ENCODE results near the gene PPP1R14C.

GRCh38 chr6:150273457-150274309 is 130.8 kb downstream of the PPP1R14C start:
- TF ChIP-seq EZH2 (IDR thresholded peaks at IDR 0.05; ENCODE audit: insufficient read depth, poor library complexity, severe bottlenecking) = no peak
- no peak for TF ChIP-seq EZH2phosphoT487 (IDR thresholded peaks at IDR 0.05; ENCODE audit: insufficient read depth, low read depth)

Measured in GM23248 (cell line).